HG02885 (cell line): ENCODE data around the gene TPCN2.
"Not testable (repeated sequence)": the region's sequence is repeated elsewhere in the genome, so short reads cannot be mapped to it uniquely, and the experiment has no call there.

Experiments
- ATAC-seq: cut with Tn5 transposase; IDR thresholded peaks from one replicate; pipeline ENCODE4 v1.9.1; 2021; ENCODE audit warnings: mild to moderate bottlenecking; ENCODE audit not compliant: unreplicated experiment, poor library complexity

The TPCN2 gene

GRCh38 chr11:69067200-69067599 lies 18.5 kb downstream of the TPCN2 start:
- ATAC-seq = no peak

- no peak for ATAC-seq
These were observed 22.5 kb downstream of the TPCN2 start for GRCh38 chr11:69071086-69071800.

- ATAC-seq = no peak
These were observed 23.2 kb downstream of the TPCN2 start for GRCh38 chr11:69071956-69072355.

- no peak for ATAC-seq
These were observed 24.7 kb downstream of the TPCN2 start for GRCh38 chr11:69073469-69073868.

DNA sequence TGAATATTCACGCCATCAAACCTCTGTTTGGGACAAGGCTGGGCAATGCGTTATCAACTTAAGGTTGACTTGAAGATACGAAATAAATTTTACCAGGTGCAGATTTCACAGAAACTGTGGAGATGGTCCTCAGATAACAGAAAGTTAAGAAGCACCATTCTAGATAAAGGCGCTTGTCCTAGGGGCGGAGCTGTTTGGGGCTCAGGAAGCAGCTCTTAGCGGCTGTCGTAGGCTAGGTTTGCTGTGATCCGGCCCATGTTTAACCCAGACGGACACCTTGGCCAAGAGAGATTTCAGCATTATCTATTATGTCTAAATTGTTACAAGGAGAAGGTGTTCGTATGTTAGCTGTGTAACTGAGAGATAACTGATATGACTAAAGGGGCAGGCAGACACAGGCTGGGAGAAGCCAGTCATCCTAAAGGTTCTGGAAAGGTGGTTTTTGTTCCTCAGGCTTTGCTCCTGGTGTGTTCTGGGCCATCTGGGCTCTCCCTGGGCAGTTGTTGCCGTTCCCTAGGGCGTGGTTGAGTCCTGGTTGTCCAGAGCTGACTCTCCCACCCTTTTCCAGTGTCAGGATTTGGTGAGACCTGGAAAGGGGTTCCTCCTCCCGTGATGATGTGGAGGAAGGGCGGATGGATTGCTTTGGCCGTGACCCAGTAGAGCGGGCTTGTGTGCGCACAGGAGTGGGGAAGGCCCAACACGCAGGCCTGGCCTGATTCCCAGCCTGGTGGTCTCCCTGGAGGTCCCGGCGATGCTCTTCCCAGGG lies 25.8 kb downstream of the TPCN2 start:
- ATAC-seq = no peak

- ATAC-seq = no peak
These were observed 26.8 kb downstream of the TPCN2 start for GRCh38 chr11:69075421-69076128.

- ATAC-seq = no peak
These were observed 27.5 kb downstream of the TPCN2 start for GRCh38 chr11:69076129-69076791.

DNA sequence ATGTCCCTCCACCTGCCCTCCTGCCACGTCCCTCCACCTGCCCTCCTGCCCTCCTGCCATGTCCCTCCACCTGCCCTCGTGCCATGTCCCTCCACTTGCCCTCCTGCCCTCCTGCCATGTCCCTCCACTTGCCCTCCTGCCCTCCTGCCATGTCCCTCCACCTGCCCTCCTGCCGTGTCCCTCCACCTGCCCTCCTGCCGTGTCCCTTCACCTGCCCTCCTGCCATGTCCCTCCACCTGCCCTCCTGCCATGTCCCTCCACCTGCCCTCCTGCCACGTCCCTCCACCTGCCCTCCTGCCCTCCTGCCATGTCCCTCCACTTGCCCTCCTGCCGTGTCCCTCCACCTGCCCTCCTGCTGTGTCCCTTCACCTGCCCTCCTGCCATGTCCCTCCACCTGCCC lies 28.2 kb downstream of the TPCN2 start:
- not testable (repeated sequence) for ATAC-seq

DNA sequence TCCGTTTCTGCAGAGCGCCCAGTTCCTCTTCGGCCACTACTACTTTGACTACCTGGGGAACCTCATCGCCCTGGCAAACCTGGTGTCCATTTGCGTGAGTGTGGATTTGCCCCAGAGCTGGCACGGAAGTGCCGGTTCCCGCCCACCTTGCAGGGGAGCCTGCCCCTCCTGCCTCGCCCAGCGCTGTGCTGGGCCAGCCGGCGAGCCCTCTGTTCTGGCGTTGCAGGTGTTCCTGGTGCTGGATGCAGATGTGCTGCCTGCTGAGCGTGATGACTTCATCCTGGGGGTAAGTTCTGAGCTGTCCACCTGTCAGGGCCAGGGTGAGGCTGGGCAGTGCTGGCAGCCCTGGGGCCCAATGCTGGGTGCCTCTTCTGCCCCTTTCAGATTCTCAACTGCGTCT lies 29.8 kb downstream of the TPCN2 start:
- ATAC-seq = no peak

DNA sequence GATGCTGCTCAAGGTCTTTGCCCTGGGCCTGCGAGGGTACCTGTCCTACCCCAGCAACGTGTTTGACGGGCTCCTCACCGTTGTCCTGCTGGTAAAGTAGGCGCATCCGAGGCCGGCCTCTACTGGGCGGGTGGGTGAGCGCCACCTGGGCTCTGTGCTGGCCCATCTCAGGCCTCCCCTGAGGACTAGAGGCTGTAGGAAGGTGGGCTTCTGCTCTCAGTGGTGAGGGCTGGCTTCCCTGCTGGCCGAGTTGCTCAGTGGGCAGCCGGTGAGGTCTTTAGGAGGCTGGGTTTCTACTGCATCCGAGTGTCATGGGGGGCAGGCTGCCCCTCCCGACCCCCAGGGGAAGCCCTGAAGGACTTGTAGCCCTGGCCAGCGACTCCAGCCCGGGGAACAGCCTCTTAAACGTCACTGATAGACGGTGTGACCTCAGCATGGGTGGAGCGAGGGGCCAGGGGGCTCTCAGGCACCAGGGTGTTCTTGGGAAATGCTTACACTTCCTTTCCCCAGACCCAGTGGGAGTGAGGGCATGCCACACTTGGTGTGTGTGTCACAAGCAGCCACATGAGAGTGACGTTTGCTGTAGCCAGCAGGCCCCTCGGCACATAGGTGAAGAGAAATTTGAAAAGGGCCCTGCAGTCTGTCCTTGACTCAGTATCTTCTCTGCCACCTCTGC lies 30.3 kb downstream of the TPCN2 start:
- ATAC-seq = no peak

- no peak for ATAC-seq
These were observed 31.0 kb downstream of the TPCN2 start for GRCh38 chr11:69079661-69080256.

DNA sequence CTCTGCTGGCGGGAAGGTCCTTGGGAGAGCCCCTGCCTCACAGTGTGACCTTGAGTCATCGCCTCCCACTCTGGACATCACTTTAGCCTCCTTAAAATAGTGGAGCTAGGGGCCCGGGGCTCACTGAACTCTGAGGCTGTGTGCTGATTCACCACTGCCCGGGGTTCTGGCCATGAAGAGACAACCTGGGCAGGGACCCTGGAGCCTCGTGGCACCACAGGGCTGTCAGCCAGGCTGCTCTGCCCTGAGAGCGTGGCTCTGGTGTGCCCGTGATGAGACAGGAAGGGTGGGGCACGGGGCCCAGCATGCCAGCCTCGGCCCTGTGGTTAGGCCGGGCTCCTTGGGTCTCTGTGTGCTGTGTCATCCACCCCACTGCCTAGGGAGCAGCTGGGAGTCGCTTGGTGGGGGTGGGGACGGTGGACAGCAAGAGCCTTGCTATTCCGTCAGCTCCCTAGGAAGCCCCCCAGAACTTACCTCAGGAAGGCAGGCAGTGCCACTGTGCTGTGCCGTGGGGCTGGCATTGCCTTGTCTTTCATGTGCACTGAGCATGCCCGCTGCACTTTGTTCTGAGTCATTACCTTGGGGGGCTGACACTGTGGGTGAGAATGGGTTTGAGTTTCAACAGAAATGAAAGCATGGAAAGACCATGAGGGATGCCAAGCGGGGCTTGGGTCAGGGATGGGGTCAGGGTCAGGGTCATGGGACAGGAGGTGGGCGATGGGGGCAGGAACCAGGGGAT lies 31.7 kb downstream of the TPCN2 start:
- ATAC-seq = no peak

- ATAC-seq = no peak
These were observed 32.4 kb downstream of the TPCN2 start for GRCh38 chr11:69081180-69081579.

GRCh38 chr11:69083531-69084247 lies 35.0 kb downstream of the TPCN2 start:
- ATAC-seq = no peak

DNA sequence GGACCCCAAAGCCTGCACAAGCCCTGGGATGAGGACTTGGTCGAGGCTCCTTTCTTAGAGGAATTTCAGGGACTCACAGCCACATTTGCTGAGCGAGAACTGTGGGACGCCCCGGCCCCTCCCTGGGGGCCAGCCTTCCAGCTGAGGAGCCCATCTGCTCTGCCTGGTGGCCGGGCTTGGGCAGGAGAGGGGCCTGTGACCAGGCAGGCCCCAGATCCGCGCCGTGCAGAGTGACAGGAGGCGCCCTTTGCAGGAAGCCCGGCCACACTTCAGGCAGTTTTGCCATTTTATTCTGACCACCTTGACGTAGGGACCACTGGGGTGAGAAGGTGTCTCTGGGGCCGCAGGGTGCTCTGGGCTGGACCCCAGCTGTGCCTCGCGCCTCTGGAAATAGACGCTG lies 35.6 kb downstream of the TPCN2 start:
- ATAC-seq = no peak

DNA sequence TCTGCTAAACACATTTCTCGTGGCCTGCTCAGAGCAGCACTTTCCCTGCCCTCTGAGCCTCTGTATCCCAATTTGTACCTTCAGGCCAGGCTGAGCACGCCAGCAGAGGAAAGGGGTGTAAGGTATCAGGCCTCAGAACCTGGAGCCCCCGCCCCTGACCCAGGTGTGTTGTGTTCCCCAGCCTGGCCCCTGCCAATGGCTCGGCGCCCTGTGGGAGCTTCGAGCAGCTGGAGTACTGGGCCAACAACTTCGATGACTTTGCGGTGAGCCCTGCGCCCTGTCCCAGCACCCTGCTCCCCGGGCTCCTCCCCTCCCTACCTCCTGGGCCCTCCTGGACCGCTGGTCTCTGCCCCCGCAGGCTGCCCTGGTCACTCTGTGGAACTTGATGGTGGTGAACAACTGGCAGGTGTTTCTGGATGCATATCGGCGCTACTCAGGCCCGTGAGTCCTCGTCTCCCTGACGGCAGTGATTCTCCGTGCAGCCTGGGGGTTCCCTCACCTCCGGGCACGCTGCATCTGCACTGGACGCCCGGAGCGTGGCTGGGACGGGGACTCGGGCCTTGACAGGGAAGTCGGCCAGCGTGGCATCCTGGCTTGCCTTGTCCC lies 36.9 kb downstream of the TPCN2 start:
- no peak for ATAC-seq

DNA sequence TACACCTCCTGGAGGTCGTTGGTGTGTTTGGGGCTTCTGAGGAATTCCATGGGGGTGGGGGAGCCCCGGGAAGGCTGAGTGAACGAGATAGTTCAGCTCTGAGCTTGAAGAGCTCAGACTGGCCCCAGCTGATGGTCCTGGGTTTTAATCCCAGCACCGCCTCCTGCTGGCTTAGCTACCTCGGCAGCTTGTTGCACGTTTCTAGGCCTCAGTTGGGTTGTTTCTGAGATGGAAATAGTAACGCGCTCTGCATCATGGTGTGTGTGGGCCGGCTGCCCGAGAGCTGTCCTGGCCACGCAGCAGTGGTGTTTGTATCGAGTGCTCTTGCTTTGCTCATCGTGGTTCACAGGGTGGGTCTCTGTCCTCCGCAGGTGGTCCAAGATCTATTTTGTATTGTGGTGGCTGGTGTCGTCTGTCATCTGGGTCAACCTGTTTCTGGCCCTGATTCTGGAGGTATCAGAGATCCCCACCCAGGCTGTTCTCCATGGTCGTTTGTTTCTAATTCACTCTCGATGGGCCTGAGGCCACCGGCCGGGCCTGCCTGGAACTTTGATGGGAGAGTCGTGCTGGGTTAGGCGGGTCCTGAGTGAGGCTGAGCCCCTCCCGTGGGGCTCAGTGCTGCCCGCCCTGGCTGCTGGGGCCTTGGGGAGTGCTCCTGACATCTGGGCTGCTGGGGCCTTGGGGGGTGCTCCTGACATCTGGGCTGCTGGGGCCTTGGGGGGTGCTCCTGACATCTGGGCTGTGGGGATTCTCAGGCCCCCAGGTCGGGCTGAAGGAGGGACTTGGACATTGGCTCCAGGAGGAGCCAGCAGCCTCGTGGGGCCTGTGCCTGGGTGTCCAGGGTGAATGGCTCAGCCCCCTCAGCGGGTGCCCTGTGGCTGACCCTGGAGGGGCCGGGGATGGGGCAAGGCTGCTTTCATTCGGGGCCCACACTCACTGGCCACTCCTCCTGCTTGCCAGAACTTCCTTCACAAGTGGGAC lies 37.7 kb downstream of the TPCN2 start:
- ATAC-seq = no peak
